WTC11 (cell line): Measurements from ENCODE around the gene GLS. TPM values are rescaled to one million over a fixed set of nuclear protein-coding genes. Genes with fewer than 3 reads are reported as not detected.
"Not testable (repeated sequence)": the region's sequence is repeated elsewhere in the genome, so short reads cannot be mapped to it uniquely, and the experiment has no call there.

Source experiments
- ATAC-seq: fragments of 200-7000 bp; cut with Tn5 transposase; 2 replicates; pipeline ENCODE4 v1.10.0; 2021; ENCODE audit warnings: mild to moderate bottlenecking, moderate library complexity
- CTCF ChIA-PET: fragments of 300-600 bp; sonication (Branson Sonifier 250); formaldehyde crosslinking; loops from one replicate; lab custom pipeline; 2021; ENCODE audit warnings: antibody characterized with exemption; lab: Charles Lee
- POLR2A ChIA-PET: fragments of 350-600 bp; sonication (Branson Sonifier 250); formaldehyde crosslinking; loops from one replicate; lab custom pipeline; 2021; ENCODE audit warnings: antibody characterized with exemption; lab: Charles Lee
- DNase-seq: peaks from one replicate; pipeline ENCODE4 v3.0.0; 2021; ENCODE audit warnings: low spot score
- H3K27ac Mint-ChIP-seq: 2 replicates; pipeline ENCODE4 v1.8.0; 2021; ENCODE audit warnings: mixed read lengths
- H3K27me3 Mint-ChIP-seq: 2 replicates; pipeline ENCODE4 v1.8.0; 2021; ENCODE audit warnings: low read depth, mild to moderate bottlenecking, moderate library complexity, mixed read lengths
- H3K36me3 Mint-ChIP-seq: 2 replicates; pipeline ENCODE4 v1.8.0; 2021; ENCODE audit warnings: mixed read lengths
- H3K4me1 Mint-ChIP-seq: 2 replicates; pipeline ENCODE4 v1.8.0; 2022; ENCODE audit warnings: mixed read lengths
- H3K4me3 Mint-ChIP-seq: 2 replicates; pipeline ENCODE4 v1.8.0; 2021; ENCODE audit warnings: mild to moderate bottlenecking, moderate library complexity, mixed read lengths
- H3K9me3 Mint-ChIP-seq: 2 replicates; pipeline ENCODE4 v1.8.0; 2021; ENCODE audit warnings: mixed read lengths
- CBFB ChIP-seq: sonication (generic); formaldehyde crosslinking; IDR thresholded peaks from 2 replicates; pipeline ENCODE4 v1.8.1; 2022; ENCODE audit warnings: mild to moderate bottlenecking, low read depth, missing genetic modification reagents
- CREM ChIP-seq: sonication (generic); formaldehyde crosslinking; IDR thresholded peaks from 2 replicates; pipeline ENCODE4 v1.8.1; 2022; ENCODE audit warnings: mild to moderate bottlenecking, missing genetic modification reagents, moderate library complexity
- ELF4 ChIP-seq: sonication (generic); formaldehyde crosslinking; IDR thresholded peaks from 2 replicates; pipeline ENCODE4 v1.8.1; 2022; ENCODE audit warnings: low read depth, mild to moderate bottlenecking, moderate library complexity, missing genetic modification reagents
- FOXK1 ChIP-seq: sonication (generic); formaldehyde crosslinking; IDR thresholded peaks from 2 replicates; pipeline ENCODE4 v1.8.0; 2022; ENCODE audit warnings: mild to moderate bottlenecking, moderate library complexity, missing genetic modification reagents
- GTF2I ChIP-seq: fragments of 250-450 bp; sonication (Bioruptor Pico); conservative IDR thresholded peaks from 2 replicates; pipeline ENCODE4 v1.4.0; 2021; ENCODE audit warnings: mild to moderate bottlenecking
- KAT7 ChIP-seq: sonication (generic); formaldehyde crosslinking; IDR thresholded peaks from 2 replicates; pipeline ENCODE4 v1.8.1; 2023; ENCODE audit warnings: missing genetic modification reagents, mild to moderate bottlenecking, borderline replicate concordance
- NR2C2 ChIP-seq: sonication (generic); formaldehyde crosslinking; IDR thresholded peaks from 2 replicates; pipeline ENCODE4 v1.8.0; 2022; ENCODE audit warnings: mild to moderate bottlenecking, missing genetic modification reagents
- PRRX2 ChIP-seq: fragments of 250-450 bp; sonication (Bioruptor Pico); IDR thresholded peaks from 2 replicates; pipeline ENCODE4 v1.8.0; 2021; ENCODE audit warnings: mild to moderate bottlenecking
- RORB ChIP-seq: fragments of 250-450 bp; sonication (Bioruptor Pico); IDR thresholded peaks from 2 replicates; pipeline ENCODE4 v1.9.0; 2021; ENCODE audit warnings: mild to moderate bottlenecking
- TCF7 ChIP-seq: sonication (generic); formaldehyde crosslinking; IDR thresholded peaks from 2 replicates; pipeline ENCODE4 v1.8.0; 2022; ENCODE audit warnings: mild to moderate bottlenecking, low read depth, missing genetic modification reagents, moderate library complexity
- ZBTB21 ChIP-seq: sonication (generic); formaldehyde crosslinking; IDR thresholded peaks from 2 replicates; pipeline ENCODE4 v1.8.1; 2023; ENCODE audit warnings: mild to moderate bottlenecking, missing genetic modification reagents, borderline replicate concordance
- ZNF121 ChIP-seq: sonication (generic); formaldehyde crosslinking; IDR thresholded peaks from 2 replicates; pipeline ENCODE4 v1.8.0; 2023; ENCODE audit warnings: missing genetic modification reagents
- ZNF232 ChIP-seq: sonication (generic); formaldehyde crosslinking; IDR thresholded peaks from 2 replicates; pipeline ENCODE4 v1.8.0; 2022; ENCODE audit warnings: mild to moderate bottlenecking, missing genetic modification reagents
- ZNF263 ChIP-seq: sonication (generic); formaldehyde crosslinking; IDR thresholded peaks from 2 replicates; pipeline ENCODE4 v1.8.1; 2022; ENCODE audit warnings: low read depth, mild to moderate bottlenecking, moderate library complexity, missing genetic modification reagents
- ZNF396 ChIP-seq: fragments of 250-450 bp; sonication (Bioruptor Pico); IDR thresholded peaks from 2 replicates; pipeline ENCODE4 v1.8.0; 2021; ENCODE audit warnings: mild to moderate bottlenecking, moderate library complexity, borderline replicate concordance
- total RNA-seq: library from RNA; stranded (reverse); gene quantifications from 3 replicates; pipeline ENCODE4 v1.2.3, GENCODE V29; 2021
- TF ChIP-seq, protein P1 (sequence below): sonication (generic); formaldehyde crosslinking; IDR thresholded peaks from 2 replicates; pipeline ENCODE4 v1.8.1; 2022; ENCODE audit warnings: missing genetic modification reagents, borderline replicate concordance
- TF ChIP-seq, protein P2 (sequence below): sonication (generic); formaldehyde crosslinking; IDR thresholded peaks from 2 replicates; pipeline ENCODE4 v1.8.0; 2022; ENCODE audit warnings: mild to moderate bottlenecking, missing genetic modification reagents
- TF ChIP-seq, protein P3 (sequence below): sonication (generic); formaldehyde crosslinking; IDR thresholded peaks from 2 replicates; pipeline ENCODE4 v1.8.0; 2023; ENCODE audit warnings: missing genetic modification reagents
- TF ChIP-seq, protein P4 (sequence below): sonication (generic); formaldehyde crosslinking; IDR thresholded peaks from 2 replicates; pipeline ENCODE4 v1.8.1; 2023; ENCODE audit warnings: mild to moderate bottlenecking, missing genetic modification reagents, borderline replicate concordance
- TF ChIP-seq, protein P5 (sequence below): sonication (generic); formaldehyde crosslinking; IDR thresholded peaks from 2 replicates; pipeline ENCODE4 v1.8.0; 2022; ENCODE audit warnings: missing genetic modification reagents
- TF ChIP-seq, protein P6 (sequence below): sonication (generic); formaldehyde crosslinking; IDR thresholded peaks from 2 replicates; pipeline ENCODE4 v1.8.0; 2022; ENCODE audit warnings: mild to moderate bottlenecking, missing genetic modification reagents

GLS gene
- total RNA-seq, 1 experiment from 2014 or later: 115 TPM

DNA sequence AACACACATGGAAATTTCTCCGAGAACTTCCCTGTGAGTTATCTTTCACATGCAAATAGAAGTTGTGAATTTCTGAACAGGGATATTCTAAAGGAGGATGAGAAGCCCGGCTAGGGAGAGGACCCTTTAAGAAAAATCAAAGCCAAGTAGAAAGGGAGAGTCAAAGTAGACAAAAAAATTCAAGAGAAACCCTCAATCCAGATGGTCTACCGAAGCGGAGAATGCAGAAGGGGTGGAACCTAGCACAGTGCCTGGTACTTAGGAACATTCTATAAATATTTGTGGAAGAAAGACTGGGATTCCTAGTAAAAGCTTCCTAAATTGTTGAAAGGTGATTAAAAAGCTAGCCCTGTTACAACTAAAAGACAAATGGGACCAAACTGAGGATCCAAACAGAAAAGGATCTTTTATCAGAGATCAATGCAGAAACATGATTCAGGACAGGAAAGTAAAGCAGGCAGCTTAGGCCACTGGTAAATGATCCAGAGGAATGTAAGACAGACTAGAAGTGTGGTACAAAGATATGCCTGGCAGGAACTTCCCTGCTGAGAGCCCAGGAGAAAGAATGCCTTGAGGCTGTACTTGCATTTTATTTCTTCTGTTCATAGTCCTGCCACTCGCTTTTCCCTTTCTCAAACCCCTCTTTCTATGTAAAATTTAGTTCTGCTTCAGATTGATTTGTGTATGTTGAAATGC is 19.5 kb upstream of the GLS start:
- H3K36me3 Mint-ChIP-seq: peaks cover 7% of the 10 kb centered on the region; the same call in 1 of the 2 replicates
- ATAC-seq (peak; percentile 84), DNase-seq (peak; percentile 36)
- POLR2A ChIA-PET: interaction anchor here (0.6 kb wide), 1 partner anchor 66 kb away, joined by 7 read pairs; no protein-coding TSS in a partner anchor
- H3K27ac Mint-ChIP-seq: peak overlapping the region; percentile 97
- H3K4me1 Mint-ChIP-seq: peaks cover 53% of the 10 kb centered on the region
- H3K27me3 Mint-ChIP-seq: no peaks in the 10 kb centered on the region
- H3K4me3 Mint-ChIP-seq: peak overlapping the region; percentile 39
- CTCF ChIA-PET: interaction anchor here (1.0 to 1.7 kb wide), 2 partner anchors 11 to 181 kb away, joined by 3 read pairs; no protein-coding TSS in a partner anchor
- peaks cover 8% of the 10 kb centered on the region for H3K9me3 Mint-ChIP-seq
- TF ChIP-seq PRRX2: no peak
- TF ChIP-seq, protein P1, sequence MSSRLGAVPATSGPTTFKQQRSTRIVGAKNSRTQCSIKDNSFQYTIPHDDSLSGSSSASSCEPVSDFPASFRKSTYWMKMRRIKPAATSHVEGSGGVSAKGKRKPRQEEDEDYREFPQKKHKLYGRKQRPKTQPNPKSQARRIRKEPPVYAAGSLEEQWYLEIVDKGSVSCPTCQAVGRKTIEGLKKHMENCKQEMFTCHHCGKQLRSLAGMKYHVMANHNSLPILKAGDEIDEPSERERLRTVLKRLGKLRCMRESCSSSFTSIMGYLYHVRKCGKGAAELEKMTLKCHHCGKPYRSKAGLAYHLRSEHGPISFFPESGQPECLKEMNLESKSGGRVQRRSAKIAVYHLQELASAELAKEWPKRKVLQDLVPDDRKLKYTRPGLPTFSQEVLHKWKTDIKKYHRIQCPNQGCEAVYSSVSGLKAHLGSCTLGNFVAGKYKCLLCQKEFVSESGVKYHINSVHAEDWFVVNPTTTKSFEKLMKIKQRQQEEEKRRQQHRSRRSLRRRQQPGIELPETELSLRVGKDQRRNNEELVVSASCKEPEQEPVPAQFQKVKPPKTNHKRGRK: no peak
- TF ChIP-seq, protein P2, sequence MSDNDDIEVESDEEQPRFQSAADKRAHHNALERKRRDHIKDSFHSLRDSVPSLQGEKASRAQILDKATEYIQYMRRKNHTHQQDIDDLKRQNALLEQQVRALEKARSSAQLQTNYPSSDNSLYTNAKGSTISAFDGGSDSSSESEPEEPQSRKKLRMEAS: no peak
- TF ChIP-seq NR2C2 (CRISPR knock-in tag): no peak
- no peak for TF ChIP-seq ZBTB21 (CRISPR knock-in tag)
- TF ChIP-seq ZNF232 (CRISPR knock-in tag): no peak
- TF ChIP-seq ZNF396 (CRISPR knock-in tag): no peak
- TF ChIP-seq, all 79 proteins: peak for 0

DNA sequence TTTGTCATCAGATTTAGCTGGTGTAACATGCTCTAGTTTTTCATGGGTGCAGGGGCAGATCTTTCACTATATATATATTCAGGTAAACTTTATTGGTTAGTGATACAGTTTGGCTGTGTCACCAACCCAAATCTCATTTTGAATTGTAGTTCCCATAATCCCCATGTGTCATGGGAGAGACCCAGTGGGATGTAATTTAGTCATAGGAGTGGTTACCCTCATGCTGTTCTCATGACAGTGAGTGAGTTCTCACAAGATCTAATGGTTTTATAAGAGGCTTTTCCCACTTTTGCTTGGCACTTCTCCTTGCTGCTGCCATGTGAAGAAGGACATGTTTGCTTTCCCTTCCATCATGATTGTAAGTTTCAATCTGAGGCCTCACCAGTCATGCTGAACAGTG is 18.5 kb upstream of the GLS start:
- H3K4me3 Mint-ChIP-seq, POLR2A ChIA-PET, H3K27me3 Mint-ChIP-seq, CTCF ChIA-PET, ATAC-seq, DNase-seq: not testable (repeated sequence)
- Mint-ChIP-seq H3K4me1 (peaks cover 54% of the 10 kb centered on the region), H3K9me3 (peaks cover 12% of the 10 kb centered on the region), H3K27ac (peak overlapping the region; percentile 97), H3K36me3 (peaks cover 11% of the 10 kb centered on the region)

DNA sequence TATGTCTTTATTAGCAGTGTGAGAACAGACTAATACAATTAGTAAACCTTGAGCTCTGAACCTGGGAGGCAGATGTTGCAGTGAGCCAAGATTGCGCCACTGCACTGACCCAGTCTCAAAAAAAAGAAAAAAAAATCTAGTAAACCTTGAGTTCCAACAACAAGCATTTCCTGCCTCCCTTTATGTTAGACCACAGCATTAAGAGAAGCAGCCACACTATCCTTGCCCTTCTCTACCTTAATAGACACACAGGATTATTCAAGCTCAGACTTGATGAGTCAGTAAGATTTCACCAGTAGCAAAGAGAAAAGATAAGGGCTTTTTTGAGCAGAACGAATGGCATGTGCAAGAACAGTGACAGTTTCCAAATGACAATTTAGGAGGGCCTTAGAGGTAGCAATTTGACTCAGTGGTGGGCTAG is 18.0 kb upstream of the GLS start:
- ChIA-PET POLR2A (no interaction called here), CTCF (interaction anchor here (0.8 kb wide), 1 partner anchor 18 kb away, joined by 3 read pairs; the partner anchor contains the start of gene GLS)
- no peak for DNase-seq
- no peak for ATAC-seq
- H3K27ac Mint-ChIP-seq: peak overlapping the region; percentile 97
- peaks cover 17% of the 10 kb centered on the region for H3K9me3 Mint-ChIP-seq
- peaks cover 52% of the 10 kb centered on the region for H3K4me1 Mint-ChIP-seq
- H3K36me3 Mint-ChIP-seq: peaks cover 14% of the 10 kb centered on the region
- H3K4me3 Mint-ChIP-seq: no peak overlapping the region
- H3K27me3 Mint-ChIP-seq: no peaks in the 10 kb centered on the region
- TF ChIP-seq CREM (CRISPR knock-in tag) (no peak), TCF7 (no peak), GTF2I (CRISPR knock-in tag) (no peak), CBFB (CRISPR knock-in tag) (no peak), ELF4 (no peak), ZNF263 (CRISPR knock-in tag) (no peak), RORB (CRISPR knock-in tag) (no peak), KAT7 (CRISPR knock-in tag) (no peak), ZBTB21 (CRISPR knock-in tag) (no peak), FOXK1 (no peak), ZNF121 (CRISPR knock-in tag) (no peak)
- TF ChIP-seq, protein P3, sequence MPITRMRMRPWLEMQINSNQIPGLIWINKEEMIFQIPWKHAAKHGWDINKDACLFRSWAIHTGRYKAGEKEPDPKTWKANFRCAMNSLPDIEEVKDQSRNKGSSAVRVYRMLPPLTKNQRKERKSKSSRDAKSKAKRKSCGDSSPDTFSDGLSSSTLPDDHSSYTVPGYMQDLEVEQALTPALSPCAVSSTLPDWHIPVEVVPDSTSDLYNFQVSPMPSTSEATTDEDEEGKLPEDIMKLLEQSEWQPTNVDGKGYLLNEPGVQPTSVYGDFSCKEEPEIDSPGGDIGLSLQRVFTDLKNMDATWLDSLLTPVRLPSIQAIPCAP (CRISPR knock-in tag): no peak
- TF ChIP-seq, protein P4, sequence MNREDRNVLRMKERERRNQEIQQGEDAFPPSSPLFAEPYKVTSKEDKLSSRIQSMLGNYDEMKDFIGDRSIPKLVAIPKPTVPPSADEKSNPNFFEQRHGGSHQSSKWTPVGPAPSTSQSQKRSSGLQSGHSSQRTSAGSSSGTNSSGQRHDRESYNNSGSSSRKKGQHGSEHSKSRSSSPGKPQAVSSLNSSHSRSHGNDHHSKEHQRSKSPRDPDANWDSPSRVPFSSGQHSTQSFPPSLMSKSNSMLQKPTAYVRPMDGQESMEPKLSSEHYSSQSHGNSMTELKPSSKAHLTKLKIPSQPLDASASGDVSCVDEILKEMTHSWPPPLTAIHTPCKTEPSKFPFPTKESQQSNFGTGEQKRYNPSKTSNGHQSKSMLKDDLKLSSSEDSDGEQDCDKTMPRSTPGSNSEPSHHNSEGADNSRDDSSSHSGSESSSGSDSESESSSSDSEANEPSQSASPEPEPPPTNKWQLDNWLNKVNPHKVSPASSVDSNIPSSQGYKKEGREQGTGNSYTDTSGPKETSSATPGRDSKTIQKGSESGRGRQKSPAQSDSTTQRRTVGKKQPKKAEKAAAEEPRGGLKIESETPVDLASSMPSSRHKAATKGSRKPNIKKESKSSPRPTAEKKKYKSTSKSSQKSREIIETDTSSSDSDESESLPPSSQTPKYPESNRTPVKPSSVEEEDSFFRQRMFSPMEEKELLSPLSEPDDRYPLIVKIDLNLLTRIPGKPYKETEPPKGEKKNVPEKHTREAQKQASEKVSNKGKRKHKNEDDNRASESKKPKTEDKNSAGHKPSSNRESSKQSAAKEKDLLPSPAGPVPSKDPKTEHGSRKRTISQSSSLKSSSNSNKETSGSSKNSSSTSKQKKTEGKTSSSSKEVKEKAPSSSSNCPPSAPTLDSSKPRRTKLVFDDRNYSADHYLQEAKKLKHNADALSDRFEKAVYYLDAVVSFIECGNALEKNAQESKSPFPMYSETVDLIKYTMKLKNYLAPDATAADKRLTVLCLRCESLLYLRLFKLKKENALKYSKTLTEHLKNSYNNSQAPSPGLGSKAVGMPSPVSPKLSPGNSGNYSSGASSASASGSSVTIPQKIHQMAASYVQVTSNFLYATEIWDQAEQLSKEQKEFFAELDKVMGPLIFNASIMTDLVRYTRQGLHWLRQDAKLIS (CRISPR knock-in tag): no peak
- TF ChIP-seq, protein P5, sequence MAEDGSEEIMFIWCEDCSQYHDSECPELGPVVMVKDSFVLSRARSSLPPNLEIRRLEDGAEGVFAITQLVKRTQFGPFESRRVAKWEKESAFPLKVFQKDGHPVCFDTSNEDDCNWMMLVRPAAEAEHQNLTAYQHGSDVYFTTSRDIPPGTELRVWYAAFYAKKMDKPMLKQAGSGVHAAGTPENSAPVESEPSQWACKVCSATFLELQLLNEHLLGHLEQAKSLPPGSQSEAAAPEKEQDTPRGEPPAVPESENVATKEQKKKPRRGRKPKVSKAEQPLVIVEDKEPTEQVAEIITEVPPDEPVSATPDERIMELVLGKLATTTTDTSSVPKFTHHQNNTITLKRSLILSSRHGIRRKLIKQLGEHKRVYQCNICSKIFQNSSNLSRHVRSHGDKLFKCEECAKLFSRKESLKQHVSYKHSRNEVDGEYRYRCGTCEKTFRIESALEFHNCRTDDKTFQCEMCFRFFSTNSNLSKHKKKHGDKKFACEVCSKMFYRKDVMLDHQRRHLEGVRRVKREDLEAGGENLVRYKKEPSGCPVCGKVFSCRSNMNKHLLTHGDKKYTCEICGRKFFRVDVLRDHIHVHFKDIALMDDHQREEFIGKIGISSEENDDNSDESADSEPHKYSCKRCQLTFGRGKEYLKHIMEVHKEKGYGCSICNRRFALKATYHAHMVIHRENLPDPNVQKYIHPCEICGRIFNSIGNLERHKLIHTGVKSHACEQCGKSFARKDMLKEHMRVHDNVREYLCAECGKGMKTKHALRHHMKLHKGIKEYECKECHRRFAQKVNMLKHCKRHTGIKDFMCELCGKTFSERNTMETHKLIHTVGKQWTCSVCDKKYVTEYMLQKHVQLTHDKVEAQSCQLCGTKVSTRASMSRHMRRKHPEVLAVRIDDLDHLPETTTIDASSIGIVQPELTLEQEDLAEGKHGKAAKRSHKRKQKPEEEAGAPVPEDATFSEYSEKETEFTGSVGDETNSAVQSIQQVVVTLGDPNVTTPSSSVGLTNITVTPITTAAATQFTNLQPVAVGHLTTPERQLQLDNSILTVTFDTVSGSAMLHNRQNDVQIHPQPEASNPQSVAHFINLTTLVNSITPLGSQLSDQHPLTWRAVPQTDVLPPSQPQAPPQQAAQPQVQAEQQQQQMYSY (CRISPR knock-in tag): no peak
- TF ChIP-seq, protein P6, sequence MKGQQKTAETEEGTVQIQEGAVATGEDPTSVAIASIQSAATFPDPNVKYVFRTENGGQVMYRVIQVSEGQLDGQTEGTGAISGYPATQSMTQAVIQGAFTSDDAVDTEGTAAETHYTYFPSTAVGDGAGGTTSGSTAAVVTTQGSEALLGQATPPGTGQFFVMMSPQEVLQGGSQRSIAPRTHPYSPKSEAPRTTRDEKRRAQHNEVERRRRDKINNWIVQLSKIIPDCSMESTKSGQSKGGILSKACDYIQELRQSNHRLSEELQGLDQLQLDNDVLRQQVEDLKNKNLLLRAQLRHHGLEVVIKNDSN (CRISPR knock-in tag): no peak
